ENCODE measurements around the gene SETBP1.

The SETBP1 gene

DNA sequence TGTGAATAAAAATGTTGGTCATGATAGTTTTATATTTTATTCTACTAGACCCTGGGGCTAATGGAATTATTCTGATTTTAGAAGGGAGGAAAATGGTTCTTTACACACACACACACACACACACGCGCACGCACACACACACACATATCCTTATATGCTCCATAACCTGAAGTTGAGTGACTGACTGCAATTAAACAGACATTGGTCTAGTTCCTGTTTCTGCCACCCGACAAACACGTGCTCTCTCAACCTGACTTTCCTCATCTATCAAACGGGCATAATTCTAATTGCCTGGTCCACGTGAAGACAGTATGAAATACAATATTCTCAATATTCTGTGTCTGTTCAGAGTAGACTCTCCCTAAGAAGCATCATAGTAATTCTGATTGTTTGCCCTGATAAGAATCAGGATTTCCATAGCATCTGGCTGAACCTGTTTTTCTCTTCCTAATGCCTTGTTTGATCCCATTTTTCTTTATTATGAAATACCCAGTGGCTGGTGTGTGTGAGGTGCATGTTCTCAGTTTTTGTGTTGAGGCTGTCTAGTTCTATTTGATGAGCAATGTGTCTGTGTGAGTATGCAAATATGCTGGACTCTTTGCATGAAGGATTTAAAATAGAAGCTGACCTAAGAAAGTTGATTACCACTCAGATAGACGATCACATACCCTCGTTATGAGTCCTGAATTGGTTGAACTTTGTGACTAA lies 51.0 kb downstream of the SETBP1 start:
- DNase-seq (ENCODE audit: low spot score) = peak; percentile 29

DNA sequence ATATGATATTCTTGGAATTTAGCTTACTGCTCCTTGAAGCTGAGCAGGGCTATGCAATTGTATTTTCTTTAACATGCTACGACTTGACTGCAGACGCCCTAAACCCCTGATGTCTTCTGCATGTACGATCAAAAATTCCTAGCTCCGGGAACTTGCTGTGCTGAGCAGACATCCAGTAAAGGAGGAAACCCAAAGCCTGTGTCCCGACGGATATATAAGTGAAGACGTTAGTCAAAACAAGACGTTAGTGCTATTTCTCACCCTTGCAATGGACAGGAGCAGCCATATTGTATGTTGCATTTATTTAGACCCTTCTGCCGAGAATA lies 51.5 kb downstream of the SETBP1 start:
- no peak for DNase-seq (ENCODE audit: low spot score)

DNA sequence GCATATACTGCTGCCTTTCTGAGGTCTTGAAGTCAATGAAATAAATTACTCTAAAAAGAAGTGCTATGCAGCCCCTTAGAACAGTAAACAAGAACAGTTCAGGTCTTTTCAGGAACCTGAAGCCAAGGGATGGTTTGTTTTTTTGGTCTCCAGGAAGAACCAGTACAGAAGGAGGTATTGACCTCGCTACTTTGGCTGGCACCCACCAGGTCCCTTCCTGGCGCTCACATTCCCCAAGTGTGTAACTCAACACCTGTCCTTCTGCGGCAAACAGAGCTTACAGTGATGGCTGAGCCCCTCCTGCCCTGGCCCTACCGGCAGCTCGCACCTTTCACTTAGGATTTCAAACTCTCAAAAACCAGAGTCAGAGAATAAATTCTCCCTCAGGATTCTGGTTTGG lies 51.9 kb downstream of the SETBP1 start:
- DNase-seq (ENCODE audit: low spot score) = no peak

DNA sequence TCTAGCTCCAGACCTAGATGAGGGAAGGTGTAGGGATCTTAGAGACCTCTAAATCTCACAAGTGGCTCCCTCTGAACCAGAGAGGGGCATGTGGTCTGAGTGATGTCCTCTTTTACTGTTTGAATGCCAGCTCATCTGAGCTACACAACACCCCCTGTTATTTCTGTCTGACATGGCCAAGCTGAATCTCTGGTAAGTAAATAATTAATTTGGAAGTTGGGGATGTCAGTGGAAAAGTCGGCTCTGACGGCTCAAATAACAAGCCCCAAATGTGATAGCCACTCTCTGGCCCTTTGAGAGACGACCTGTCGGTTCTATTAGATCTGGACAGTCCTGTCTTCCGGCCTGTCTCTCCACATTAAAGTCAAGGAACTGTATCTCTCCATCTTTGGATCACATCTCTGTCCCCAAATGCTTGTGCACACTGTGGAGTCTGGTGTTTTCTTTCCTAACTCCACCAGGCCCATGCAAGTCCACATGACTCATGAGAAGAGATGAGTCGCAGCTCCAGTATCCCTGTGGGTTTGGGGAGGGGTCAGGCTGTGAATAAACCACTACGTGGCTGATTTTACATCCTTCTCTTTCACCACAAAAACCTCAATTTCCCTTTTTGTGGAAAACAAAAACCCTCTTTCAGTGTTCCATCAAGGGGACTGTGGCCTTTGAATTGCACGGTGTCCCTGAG lies 52.5 kb downstream of the SETBP1 start:
- DNase-seq (ENCODE audit: low spot score) = peak; percentile 87

DNA sequence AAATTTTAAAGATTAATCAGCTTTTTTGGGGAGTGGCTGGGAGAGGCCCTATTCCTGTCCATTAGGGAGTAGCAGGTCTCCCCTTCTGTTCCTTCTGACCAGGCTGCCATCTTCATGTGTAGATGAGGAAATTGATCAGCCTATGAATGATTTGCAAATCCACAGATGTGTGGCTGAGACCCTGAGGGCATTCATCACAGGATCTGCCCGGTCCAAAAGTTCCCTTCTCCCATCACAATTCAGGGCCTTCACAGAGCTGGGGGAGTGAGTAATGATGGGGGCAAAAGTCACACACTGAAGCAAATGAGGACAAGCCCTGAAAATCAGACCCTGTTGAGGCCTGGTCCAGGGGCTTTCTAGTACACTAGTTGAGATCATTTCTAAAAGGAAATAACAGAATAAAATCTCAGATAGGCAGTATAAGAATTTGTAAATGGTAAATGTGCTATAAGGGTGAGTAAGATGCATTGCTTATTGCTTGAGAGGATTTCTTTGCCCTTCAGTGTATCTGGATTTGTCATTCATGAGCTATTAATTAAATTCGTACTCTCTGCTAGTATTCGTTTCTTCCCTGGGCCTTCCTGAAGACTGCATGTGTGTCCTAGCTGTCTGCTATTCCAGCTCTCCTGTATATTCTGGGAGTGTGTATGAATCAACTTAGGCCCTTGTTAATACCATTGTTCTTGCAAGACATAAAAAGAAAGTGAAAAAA lies 53.2 kb downstream of the SETBP1 start:
- no peak for DNase-seq (ENCODE audit: low spot score)

DNA sequence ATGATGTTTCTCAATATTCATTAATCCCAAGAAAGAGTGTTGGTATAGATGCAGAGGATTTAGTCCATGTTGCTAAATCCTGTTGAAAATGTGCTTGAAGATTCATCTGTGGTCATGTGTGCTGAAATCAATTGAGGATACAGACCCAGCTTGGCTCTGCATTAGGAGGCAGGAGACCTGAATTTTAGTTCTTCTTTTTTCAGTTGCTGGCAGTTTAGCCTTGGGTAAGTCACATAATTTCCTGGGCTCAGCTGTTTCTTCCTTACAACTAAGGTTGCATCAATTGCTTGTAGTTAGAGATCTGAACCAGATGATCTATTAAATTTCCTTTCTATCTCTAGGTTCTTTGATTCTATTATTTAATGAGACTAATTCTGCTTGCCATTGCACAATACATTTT lies 54.4 kb downstream of the SETBP1 start:
- DNase-seq (ENCODE audit: low spot score) = no peak

DNA sequence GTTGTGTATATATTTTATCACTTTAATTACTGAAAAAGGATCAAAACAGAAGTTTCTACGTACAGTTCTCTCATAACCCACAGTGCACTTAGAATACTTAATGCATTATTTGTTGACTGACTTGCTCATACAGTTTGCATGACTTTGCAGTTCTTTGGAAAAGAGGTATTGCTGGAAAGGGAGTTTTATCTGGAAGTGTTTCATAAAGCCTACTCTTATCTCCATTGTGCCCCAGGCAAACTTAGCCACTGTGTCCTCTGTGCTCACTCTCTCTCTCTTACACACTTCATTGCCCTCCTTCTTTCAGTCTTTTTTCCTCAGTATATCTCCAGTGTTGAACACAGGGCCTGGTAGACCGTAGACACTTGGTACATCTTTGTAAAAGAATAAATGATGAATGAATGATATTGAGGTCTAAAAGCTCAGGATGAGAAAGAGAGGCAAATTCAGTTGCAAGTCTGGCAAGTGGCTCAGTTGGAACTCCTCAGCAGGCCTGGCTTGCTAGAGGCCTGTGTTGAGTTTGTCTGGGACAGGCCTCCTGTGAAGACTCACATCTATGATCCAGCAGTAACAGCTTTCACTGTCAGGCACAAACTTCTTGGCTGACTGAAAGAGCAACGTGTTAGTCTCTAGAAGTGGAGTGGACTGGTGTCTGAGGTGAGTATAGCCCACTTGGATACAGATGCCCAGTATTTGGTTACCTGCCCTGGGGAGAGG lies 56.1 kb downstream of the SETBP1 start:
- DNase-seq (ENCODE audit: low spot score) = no peak

DNA sequence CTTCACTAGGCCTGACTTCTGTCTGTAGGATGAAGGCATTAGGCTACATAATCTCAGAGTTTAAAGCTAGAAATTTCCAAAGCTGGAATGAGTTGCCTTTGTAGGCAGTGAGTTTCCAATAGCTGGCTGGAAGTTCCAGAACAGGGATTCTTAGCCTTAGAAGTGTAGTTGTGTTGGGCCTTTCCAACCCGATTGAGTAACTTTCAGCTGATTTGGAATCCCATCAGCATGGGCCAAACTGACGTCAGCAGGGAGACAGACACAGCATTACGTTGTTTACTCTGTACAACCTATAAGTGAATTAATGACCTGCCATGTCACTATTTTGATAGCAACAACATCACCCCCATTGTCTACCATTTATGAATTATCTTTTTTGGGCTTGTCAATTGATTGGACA lies 56.9 kb downstream of the SETBP1 start:
- DNase-seq (ENCODE audit: low spot score) = no peak

DNA sequence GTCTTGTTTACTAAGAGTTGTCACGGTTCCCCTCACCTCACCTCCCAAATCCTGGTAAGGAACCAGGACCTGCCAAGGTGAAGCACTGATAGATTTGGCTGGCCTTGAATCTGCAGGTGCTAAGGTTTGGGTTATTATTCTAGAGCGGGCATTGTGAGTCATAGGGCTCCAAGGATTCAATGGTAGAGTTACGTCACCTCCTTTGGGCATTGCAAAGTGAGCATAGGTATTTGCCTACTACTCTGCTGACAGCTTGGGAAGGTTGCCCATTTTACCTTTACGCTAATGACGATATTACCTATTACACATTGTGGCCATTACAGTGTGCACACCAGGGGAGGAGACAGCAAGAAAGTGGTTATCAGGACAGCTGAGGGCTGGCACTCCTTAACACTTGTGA lies 59.3 kb downstream of the SETBP1 start:
- no peak for DNase-seq (ENCODE audit: low spot score)

DNA sequence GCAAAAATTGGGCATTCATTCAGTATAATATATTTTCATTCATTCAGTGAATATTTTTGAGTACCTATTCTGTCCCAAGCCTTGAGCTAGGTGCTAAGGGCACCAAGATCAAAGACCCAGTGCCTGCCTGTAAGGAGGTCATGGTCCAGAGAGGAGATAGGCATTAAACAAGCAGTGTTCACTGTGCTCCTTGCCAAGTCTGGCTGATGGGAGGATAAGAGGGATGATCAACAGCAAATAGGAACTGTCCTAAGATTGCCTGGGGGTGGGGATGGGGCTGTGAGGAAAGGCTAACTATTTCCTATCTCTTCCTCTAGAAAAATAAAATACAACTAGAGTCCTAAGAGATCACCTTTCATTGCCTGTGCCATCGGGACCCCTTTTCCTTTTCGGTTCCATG lies 60.4 kb downstream of the SETBP1 start:
- no peak for DNase-seq (ENCODE audit: low spot score)

DNA sequence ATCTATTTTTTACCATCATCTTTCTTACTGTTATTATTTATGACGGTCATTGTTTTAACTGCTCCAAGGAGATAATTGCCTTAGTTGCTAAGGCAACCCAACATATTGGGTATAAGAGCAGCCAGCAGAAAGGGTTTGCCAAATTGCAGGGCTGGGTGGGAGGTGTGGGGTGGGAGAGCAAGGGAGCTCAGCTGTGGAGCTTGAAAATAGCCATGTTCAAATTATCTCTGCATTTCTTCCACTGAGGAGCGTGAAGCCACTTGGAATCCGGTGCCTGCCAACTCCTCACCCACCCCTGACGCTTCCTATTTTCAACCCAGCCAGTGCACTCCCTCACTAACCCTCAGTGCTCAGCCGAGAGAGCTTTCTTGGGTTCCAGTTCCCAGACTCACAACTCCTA lies 60.8 kb downstream of the SETBP1 start:
- DNase-seq (ENCODE audit: low spot score) = no peak

DNA sequence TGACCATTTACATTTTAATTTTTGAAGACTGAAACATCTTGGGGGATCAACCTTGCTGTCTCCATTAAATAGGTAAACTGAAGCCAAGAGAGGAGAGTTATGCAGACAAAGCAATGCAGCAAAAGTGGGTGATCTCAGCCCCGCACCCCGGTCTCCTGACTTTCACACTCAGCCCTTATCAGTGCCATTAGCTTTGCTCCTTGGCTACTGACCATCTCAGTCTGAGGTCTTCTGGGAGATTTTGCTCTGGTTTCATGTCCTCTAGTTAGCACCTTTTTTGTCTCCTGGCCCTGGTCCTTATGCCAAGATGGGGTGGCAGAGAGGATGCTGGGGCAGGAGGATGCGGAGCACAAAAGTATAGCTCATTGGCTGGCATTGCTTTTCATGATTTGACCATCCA lies 61.4 kb downstream of the SETBP1 start:
- DNase-seq (ENCODE audit: low spot score) = no peak

DNA sequence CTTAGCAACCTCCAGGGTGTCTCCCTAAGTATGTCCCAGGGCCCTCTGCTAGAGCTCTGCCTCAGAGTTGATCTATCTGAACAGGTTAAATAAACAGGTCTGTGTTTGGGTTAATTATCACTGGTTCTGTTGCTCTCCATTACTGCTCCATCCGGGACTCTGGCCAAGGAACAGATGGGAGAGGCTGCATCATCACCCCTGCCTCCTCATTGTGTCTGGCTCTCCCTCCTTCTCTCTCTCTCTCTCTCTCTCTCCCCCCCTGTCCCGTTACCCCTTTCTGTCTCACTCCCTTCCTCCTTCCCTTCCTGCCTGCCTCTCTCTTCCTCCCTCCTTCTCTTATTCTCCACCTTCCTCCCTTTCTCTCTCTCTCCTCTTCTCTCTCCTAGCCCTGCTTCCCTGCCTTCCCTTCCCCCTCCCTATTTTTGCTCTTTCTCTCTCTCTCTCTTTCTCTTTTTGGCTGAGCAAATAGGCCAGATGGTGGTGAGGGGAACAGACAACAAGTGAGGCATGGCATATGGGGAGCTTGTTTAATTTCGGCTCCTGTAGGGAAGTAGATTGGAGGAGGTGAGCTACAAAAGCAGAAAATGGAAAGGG lies 62.1 kb downstream of the SETBP1 start:
- peak; percentile 80 for DNase-seq (ENCODE audit: low spot score)

DNA sequence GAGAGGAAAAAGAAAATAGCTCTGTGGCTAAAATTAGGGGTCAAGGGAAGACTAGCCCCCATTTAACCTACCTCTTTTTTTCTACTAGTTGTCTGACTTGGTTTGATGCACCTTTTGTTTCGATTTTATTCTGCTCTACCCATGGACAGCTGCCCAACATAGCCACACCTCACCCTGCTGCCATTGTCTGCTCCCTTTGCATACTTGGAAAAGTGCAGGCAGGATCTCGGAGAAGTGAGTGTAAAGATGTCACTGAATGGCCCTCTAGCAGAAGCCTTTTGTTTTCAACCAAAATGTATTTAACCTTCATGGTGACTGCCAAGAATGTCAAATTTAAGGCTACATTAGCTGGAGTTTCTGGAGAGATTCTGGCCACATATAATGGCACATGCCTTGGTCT lies 62.9 kb downstream of the SETBP1 start:
- DNase-seq (ENCODE audit: low spot score) = no peak

DNA sequence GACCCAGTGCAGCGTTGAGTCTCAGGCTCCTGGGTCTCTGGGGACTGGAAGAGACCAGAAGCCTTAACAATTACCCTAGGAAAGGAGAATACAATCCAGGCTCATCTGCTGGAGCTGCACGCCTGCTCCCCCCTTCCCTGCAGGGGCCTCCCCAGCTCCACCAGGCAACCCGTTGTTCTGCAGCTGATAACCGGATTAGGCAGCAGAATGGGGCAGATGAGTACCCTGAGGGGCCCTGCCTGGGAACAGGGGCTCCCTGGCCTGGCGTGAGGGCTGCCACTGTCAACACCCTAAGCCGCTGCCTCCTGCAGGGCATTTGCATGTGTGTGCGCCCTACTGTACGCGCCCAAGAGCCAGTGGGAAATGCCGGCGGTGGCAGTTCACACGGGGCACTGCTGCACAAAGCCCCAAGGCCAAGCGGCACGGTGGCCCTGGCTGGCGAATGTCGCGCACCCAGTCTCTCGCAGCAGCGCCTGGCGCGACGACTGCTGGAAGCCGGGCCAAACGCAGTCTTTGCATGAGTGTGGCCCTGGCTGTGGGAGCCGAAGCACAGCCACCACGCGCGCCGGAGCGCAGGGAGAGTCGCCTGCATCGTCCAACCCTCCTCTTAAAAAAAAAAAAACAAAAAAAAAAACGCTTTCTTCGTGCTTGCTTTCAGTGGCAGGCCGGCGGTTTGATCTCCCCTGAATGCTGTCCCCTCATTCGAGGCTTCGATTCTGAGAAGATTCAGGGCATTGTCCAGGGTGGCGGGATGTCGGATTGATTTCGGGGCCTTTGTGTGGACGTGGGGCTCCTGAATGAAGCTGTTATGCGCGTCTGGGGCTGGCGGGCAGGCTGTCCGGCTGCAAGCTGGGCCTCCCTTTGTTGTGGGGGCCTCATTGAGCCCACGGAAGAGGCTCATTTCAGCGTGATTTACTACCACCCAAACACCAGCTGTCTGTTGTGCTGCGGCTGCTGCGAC lies 63.8 kb downstream of the SETBP1 start:
- DNase-seq (ENCODE audit: low spot score) = no peak

DNA sequence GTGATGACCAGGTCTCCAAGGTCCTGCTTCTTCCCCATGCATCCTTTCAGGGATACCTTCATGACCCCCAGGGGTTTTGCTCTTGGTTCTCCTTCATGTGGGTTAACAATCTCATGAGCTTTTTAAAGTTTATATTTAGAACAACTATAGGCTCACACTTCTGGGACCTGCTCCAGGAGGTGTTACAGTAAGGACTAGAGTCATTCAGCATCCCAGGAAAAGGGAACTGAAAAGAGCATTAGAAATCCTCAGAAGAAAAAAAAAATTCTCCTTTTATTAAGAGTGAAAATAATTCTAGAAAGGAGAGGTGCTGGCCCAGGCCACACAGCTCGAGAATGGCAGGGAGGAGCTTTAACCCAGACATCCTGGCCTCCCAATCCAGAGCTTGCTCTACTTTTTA lies 66.5 kb downstream of the SETBP1 start:
- DNase-seq (ENCODE audit: low spot score) = no peak

DNA sequence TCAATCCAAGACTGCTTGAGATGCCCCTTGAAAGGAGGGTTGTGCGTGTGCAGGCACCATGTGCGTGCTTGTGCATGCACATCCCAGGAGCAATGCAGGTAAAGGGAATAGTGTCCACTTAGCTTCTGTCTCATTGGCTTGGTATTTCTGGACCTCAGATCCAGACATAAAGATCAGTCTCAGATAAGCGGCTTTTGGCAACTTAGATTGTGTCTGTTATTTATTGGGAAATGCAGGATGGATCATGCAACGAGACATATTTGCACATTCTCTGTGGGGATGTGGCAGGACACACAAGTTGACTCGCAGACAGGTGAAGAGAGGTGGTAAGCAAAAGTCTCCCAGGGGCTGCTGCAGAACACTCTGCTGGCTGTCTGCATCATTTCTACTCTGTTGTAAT lies 67.9 kb downstream of the SETBP1 start:
- DNase-seq (ENCODE audit: low spot score) = no peak

DNA sequence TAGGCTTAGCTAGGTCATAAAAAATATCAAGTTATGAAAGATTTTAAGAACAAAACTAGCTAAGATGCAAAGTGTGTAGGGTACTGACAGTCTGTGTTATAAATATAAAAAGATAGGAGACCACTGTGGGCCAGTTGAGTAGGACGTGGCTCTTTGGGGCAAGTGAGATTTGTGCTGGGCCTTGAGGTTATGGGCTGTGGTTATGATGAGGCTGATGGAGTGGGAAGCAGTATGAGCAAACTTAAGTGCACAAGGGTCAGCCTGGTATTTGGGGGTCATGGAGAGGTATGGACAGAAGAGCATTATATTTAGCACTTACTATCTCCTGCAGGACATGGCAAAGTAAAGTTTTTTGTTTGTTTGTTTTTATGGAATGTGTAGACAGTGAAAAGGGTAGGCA lies 70.1 kb downstream of the SETBP1 start:
- no peak for DNase-seq (ENCODE audit: low spot score)

DNA sequence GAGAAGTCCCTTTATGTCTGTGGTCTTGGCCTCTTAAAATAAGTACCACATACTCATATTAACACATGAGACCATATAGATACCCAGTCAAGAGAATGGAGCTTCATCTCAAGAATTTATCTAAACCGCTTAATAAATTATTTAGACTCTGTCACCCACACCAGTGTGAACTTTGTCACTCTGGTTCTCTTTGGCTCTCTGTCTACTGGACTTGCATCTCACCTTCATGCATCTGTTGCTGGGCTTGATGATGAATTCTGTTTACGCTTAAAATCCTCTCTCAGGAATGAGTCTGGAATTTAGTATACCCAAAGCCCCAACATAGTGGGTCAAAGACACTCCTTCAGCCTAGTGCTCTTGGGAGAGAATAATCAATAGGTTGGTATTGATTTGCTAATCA lies 73.9 kb downstream of the SETBP1 start:
- DNase-seq (ENCODE audit: low spot score) = no peak

DNA sequence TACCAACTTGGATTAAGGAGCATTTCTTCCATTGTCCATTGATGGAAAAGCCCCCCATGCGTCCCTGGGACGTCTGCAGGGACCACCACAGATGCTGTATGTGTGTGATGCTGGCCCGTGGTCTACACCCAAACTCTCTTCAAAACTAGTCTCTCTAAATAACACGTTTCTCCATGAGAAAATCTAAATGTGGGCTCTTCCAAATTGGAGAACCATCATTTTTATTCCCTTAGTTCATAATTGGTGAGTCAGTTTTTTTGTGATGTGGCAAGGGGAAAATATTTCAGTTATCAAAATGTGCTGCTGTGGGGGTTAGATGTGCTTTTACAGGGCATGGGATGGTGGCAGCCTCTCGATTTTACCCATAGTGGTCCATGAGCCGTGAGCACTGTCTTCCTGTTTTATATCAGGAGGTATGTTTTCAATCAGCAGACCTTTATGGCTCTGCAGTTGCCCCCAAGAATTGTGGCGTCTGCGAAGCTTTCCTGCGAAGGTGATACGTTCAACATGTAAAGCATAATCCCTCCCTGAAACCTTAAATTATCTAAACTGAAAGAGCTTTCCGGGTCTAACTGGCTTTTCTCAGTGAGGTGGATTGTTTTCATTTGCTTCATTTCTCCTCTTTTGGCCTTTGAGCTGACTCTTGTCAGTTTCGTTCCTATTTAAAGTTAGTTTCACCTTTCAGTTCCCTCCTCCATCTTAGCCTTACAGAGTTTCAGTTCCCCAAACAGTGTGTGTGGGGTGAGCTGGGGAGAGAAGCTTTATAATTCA lies 78.4 kb downstream of the SETBP1 start:
- DNase-seq (ENCODE audit: low spot score) = no peak

DNA sequence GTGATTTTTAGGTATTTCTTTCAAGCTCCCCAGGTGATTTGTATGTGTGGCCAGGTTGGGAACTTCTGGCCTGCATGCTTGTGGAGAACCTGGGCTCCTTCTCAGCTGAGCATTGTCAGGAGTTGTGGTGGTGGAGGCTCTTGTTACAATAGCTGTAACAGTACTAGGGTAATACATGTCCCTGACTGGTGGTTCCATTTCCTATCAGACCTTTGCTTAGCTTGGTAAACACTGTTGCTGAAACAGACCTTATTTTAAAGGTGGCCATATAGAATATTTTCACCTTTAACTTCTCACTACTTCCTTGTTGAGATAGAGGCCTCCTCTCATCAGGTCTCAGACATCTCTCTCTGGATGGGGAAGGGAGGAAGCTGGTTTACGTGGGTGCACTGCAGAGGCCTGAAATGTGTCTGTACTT lies 79.2 kb downstream of the SETBP1 start:
- DNase-seq (ENCODE audit: low spot score) = no peak

Data from GM03348 (cell line).